B cell (primary cell): ENCODE data around the gene PHF21A. TPM values are rescaled to one million over a fixed set of nuclear protein-coding genes. Genes with fewer than 3 reads are reported as not detected.

ENCODE experiments used
- ATAC-seq: fragments of 200-7000 bp; cut with Tn5 transposase; one replicate; pipeline ENCODE4 v1.10.0; 2021; ENCODE audit warnings: low read depth, mild to moderate bottlenecking, moderate number of reproducible peaks, moderate library complexity
- CTCF ChIA-PET: fragments of 350-600 bp; sonication (Branson Sonifier 250); formaldehyde crosslinking; loops from one replicate; lab custom pipeline; 2021; ENCODE audit warnings: antibody characterized with exemption, inconsistent platforms; lab: Charles Lee
- POLR2A ChIA-PET: fragments of 350-600 bp; sonication (Branson Sonifier 250); formaldehyde crosslinking; loops from one replicate; lab custom pipeline; 2021; ENCODE audit warnings: antibody characterized with exemption; lab: Charles Lee
- DNase-seq: peaks from one replicate; pipeline ENCODE4 v3.0.0; 2013
- H2AFZ ChIP-seq: 2 replicates; pipeline ENCODE4 v1.6.1; 2012; ENCODE audit warnings: mild to moderate bottlenecking, low read depth, low read length; ENCODE audit not compliant: insufficient read depth, poor library complexity, severe bottlenecking
- H3K27ac ChIP-seq, 2 donors: 1 replicate in 1 of 2; 2 replicates in 1 of 2; pipeline ENCODE4 v1.5.1; 2012 to 2013; ENCODE audit warnings: low read length in 2 of 2, mild to moderate bottlenecking in 2 of 2, moderate library complexity in 1 of 2
- H3K27me3 ChIP-seq, 4 experiments: fragments of 200-600 bp in 1 of 4; sonication (generic) in 1 of 4; replicated peaks in 1 of 4; 1 replicate in 2 of 4; 2 replicates in 2 of 4; pipeline versions ENCODE4 v1.6.1 to v1.7.0; 2013 to 2016; ENCODE audit warnings: low read length in 3 of 4, mild to moderate bottlenecking in 2 of 4, mixed read lengths in 1 of 4, moderate library complexity in 1 of 4; ENCODE audit not compliant: insufficient read depth in 4 of 4, control insufficient read depth in 3 of 4; ENCODE audit errors: control extremely low read depth in 1 of 4
- H3K36me3 ChIP-seq, 2 experiments: replicated peaks in 1 of 2; 1 replicate in 1 of 2; 2 replicates in 1 of 2; pipeline versions ENCODE4 v1.6.1 to v1.7.1; 2013; ENCODE audit warnings: low read length in 1 of 2; ENCODE audit not compliant: insufficient read depth in 2 of 2, control insufficient read depth in 1 of 2; ENCODE audit errors: control extremely low read depth in 1 of 2, extremely low read depth in 1 of 2
- H3K4me1 ChIP-seq, 2 donors: fragments of 200-600 bp in 1 of 2; sonication (generic) in 1 of 2; 1 replicate in 1 of 2; 2 replicates in 1 of 2; pipeline versions ENCODE4 v1.5.1 to v1.6.1; 2013 to 2017; ENCODE audit warnings: low read length in 2 of 2; ENCODE audit not compliant: control insufficient read depth in 2 of 2, insufficient read depth in 2 of 2
- H3K4me2 ChIP-seq: replicated peaks from 2 replicates; pipeline ENCODE3; 2012; ENCODE audit warnings: mild to moderate bottlenecking, low read depth, low read length; ENCODE audit not compliant: poor library complexity, severe bottlenecking
- H3K4me3 ChIP-seq, 5 experiments: fragments of 200-600 bp in 1 of 5; sonication (generic) in 1 of 5; 1 replicate in 3 of 5; 2 replicates in 2 of 5; pipeline versions ENCODE4 v1.5.1 to v1.7.0; 2011 to 2016; ENCODE audit warnings: low read length in 4 of 5, mild to moderate bottlenecking in 4 of 5, low read depth in 2 of 5, control low read depth in 1 of 5, moderate library complexity in 1 of 5; ENCODE audit not compliant: insufficient read depth in 1 of 5; ENCODE audit errors: control extremely low read depth in 1 of 5, extremely low read depth in 1 of 5
- H3K79me2 ChIP-seq: fragments of 200-600 bp; sonication (generic); one replicate; pipeline ENCODE4 v1.6.0; 2016; ENCODE audit warnings: low read length; ENCODE audit not compliant: control insufficient read depth, insufficient read depth
- H3K9ac ChIP-seq: fragments of 200-600 bp; sonication (generic); 2 replicates; pipeline ENCODE4 v1.6.1; 2017; ENCODE audit warnings: mild to moderate bottlenecking, low read length, moderate library complexity
- H3K9me3 ChIP-seq, 3 donors: one replicate each; pipeline versions ENCODE4 v1.6.1 to v1.7.1; 2013; ENCODE audit warnings: low read length in 2 of 3; ENCODE audit not compliant: control insufficient read depth in 2 of 3, insufficient read depth in 1 of 3; ENCODE audit errors: control extremely low read depth in 1 of 3
- H4K20me1 ChIP-seq: 2 replicates; pipeline ENCODE4 v1.6.0; 2012; ENCODE audit warnings: mild to moderate bottlenecking, low read length; ENCODE audit not compliant: insufficient read depth, control insufficient read depth, poor library complexity, severe bottlenecking
- H3K27ac Mint-ChIP-seq: one replicate; pipeline ENCODE4 v1.8.0; 2021; ENCODE audit warnings: mixed read lengths
- H3K27me3 Mint-ChIP-seq: one replicate; pipeline ENCODE4 v1.8.0; 2021; ENCODE audit warnings: mixed read lengths
- H3K4me1 Mint-ChIP-seq: one replicate; pipeline ENCODE4 v1.8.0; 2021; ENCODE audit warnings: mixed read lengths
- H3K4me3 Mint-ChIP-seq: one replicate; pipeline ENCODE4 v1.8.0; 2021; ENCODE audit warnings: mixed read lengths
- H3K9me3 Mint-ChIP-seq: one replicate; pipeline ENCODE4 v1.8.0; 2022; ENCODE audit warnings: mixed read lengths; ENCODE audit not compliant: insufficient read depth
- EZH2 ChIP-seq: IDR thresholded peaks from 2 replicates; pipeline ENCODE4 v1.6.1; 2012; ENCODE audit warnings: borderline replicate concordance, low read depth, mild to moderate bottlenecking, moderate library complexity, low read length; ENCODE audit not compliant: insufficient read depth, poor library complexity, severe bottlenecking
- WGBS: methylation state at CpG from one replicate; pipeline ENCODE4 v1.1.5; 2013; ENCODE audit warnings: missing lambda C conversion rate; ENCODE audit not compliant: insufficient coverage; 5-methylcytosine and 5-hydroxymethylcytosine counted together
- intact Hi-C: fragments of 100-400 bp; cut with micrococcal nuclease; formaldehyde crosslinking; loops from one replicate; pipeline ENCODE4 v1.10.0; 2022
- polyA plus RNA-seq: library from polyadenylated mRNA; depleted of rRNA; stranded (reverse); fragments of >200 nt; gene quantifications from 2 replicates; pipeline ENCODE4 v1.2.3, GENCODE V29; 2012
- total RNA-seq, 2 donors: library from RNA; stranded (reverse); fragments of 120-200 nt in 1 of 2; gene quantifications; 1 replicate in 1 of 2; 2 replicates in 1 of 2; pipeline versions ENCODE4 v1.2.3 to v1.2.4, GENCODE V29; 2013 to 2022
- TF ChIP-seq, protein P1 (sequence below): fragments of 200-600 bp; IDR thresholded peaks from one replicate; pipeline ENCODE4 v1.8.0; 2022; ENCODE audit warnings: antibody characterized with exemption, mild to moderate bottlenecking

The PHF21A gene
- total and polyA plus RNA-seq, 2 donors (not counting 1 experiment from before 2014, with no cell fraction given) = 41.9 to 103 TPM

GRCh38 chr11:46039990-46040389 lies 81.3 kb downstream of the PHF21A start:
- ChIA-PET CTCF (no interaction called here), POLR2A (no interaction called here)
- DNase-seq (no peak), ATAC-seq (no peak)
- Mint-ChIP-seq H3K4me3 (no peak overlapping the region), H3K9me3 (no peaks in the 10 kb centered on the region), H3K27me3 (no peaks in the 10 kb centered on the region), H3K27ac (no peak overlapping the region), H3K4me1 (peaks cover 23% of the 10 kb centered on the region)
- intact Hi-C loops = no loop called here
- H3K4me3 ChIP-seq = no peak overlapping the region
- TF ChIP-seq EZH2 = no peak
- no peaks in the 10 kb centered on the region for H3K9me3 ChIP-seq
- peaks cover 2 to 4% of the 10 kb centered on the region in 2 experiments for H3K36me3 ChIP-seq
- peaks cover 13% of the 10 kb centered on the region for H4K20me1 ChIP-seq
- H3K79me2 ChIP-seq = peaks cover 5% of the 10 kb centered on the region
- no peak overlapping the region for H3K9ac ChIP-seq
- H3K27ac ChIP-seq = no peak overlapping the region
- no peaks in the 10 kb centered on the region for H3K27me3 ChIP-seq
- H3K4me2 ChIP-seq = no peak overlapping the region
- no peak overlapping the region for H2AFZ ChIP-seq
- H3K4me1 ChIP-seq = peaks cover 0 to 3% of the 10 kb centered on the region in 2 donors

GRCh38 chr11:46038529-46038928 lies 82.7 kb downstream of the PHF21A start:
- H3K27ac Mint-ChIP-seq = no peak overlapping the region
- no peak overlapping the region for H3K4me3 ChIP-seq
- H3K4me2 ChIP-seq = no peak overlapping the region
- WGBS = 100% methylated on average over 1 of the region's 3 CpGs
- ATAC-seq (no peak), DNase-seq (no peak)
- no peak overlapping the region for H2AFZ ChIP-seq
- peaks cover 0 to under 1% (median 0%) of the 10 kb centered on the region in 3 donors for H3K9me3 ChIP-seq
- peaks cover 5% of the 10 kb centered on the region for H3K79me2 ChIP-seq
- peaks cover 23% of the 10 kb centered on the region for H3K4me1 Mint-ChIP-seq
- CTCF ChIA-PET = interaction anchor here (1.0 kb wide), 1 partner anchor 32 kb away, joined by 3 read pairs; no protein-coding TSS in a partner anchor
- H3K4me3 Mint-ChIP-seq = no peak overlapping the region
- H3K27me3 Mint-ChIP-seq = no peaks in the 10 kb centered on the region
- POLR2A ChIA-PET = interaction anchor here (0.6 to 0.7 kb wide), 2 partner anchors 14 to 898 kb away, joined by 3 to 6 read pairs; partner anchors contain the start of gene CSTPP1
- peaks cover 2 to 4% of the 10 kb centered on the region in 2 experiments for H3K36me3 ChIP-seq
- TF ChIP-seq EZH2 = no peak
- TF ChIP-seq, protein P1, sequence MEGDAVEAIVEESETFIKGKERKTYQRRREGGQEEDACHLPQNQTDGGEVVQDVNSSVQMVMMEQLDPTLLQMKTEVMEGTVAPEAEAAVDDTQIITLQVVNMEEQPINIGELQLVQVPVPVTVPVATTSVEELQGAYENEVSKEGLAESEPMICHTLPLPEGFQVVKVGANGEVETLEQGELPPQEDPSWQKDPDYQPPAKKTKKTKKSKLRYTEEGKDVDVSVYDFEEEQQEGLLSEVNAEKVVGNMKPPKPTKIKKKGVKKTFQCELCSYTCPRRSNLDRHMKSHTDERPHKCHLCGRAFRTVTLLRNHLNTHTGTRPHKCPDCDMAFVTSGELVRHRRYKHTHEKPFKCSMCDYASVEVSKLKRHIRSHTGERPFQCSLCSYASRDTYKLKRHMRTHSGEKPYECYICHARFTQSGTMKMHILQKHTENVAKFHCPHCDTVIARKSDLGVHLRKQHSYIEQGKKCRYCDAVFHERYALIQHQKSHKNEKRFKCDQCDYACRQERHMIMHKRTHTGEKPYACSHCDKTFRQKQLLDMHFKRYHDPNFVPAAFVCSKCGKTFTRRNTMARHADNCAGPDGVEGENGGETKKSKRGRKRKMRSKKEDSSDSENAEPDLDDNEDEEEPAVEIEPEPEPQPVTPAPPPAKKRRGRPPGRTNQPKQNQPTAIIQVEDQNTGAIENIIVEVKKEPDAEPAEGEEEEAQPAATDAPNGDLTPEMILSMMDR = no peak
- intact Hi-C loops = no loop called here
- no peaks in the 10 kb centered on the region for H3K9me3 Mint-ChIP-seq
- H3K9ac ChIP-seq = no peak overlapping the region
- H4K20me1 ChIP-seq = peaks cover 19% of the 10 kb centered on the region
- H3K27me3 ChIP-seq = no peaks in the 10 kb centered on the region
- H3K4me1 ChIP-seq = peaks cover 0 to 3% of the 10 kb centered on the region in 2 donors
- H3K27ac ChIP-seq = no peak overlapping the region
